ENCODE measurements around the gene FLNB. TPM values are rescaled to one million over a fixed set of nuclear protein-coding genes. Genes with fewer than 3 reads are reported as not detected.

FLNB gene
- total and polyA plus RNA-seq, 2 of the 4 experiments (the other 2 are of a cell fraction) = 78.0 to 136 TPM

- peak; percentile 91 for DNase-seq
- in situ Hi-C loops (cut with MboI; ENCODE audit: low sequenced_read_pairs) (no loop called here), dilution Hi-C loops (cut with HindIII; ENCODE audit: low sequenced_read_pairs, unreplicated experiment) (no loop called here), intact Hi-C loops (cut with micrococcal nuclease) (loop anchor here (5.0 kb wide), 1 partner anchor 60 kb away; no protein-coding TSS in a partner anchor)
- H3K9me3 ChIP-seq (ENCODE audit: control insufficient read depth, insufficient read depth, low read length) = no peaks in the 10 kb centered on the region
- peak overlapping the region; percentile 0 to 74; a peak in 3 of 4 replicates for H4K8ac ChIP-seq (ENCODE audit: low read depth in 2 of 2, low read length in 2 of 2)
- peak overlapping the region; percentile 3; the same call in 1 of the 2 replicates for H3K9ac ChIP-seq (ENCODE audit: low read depth, low read length)
- H2BK20ac ChIP-seq (ENCODE audit: low read depth, low read length) = peak overlapping the region; percentile 30; the same call in 1 of the 2 replicates
- peak overlapping the region; percentile 66; the same call in 1 of the 2 replicates for H4K5ac ChIP-seq (ENCODE audit: low read depth, low read length)
- peak overlapping the region; percentile 84; the same call in 1 of the 2 replicates for H2AK5ac ChIP-seq (ENCODE audit: low read depth, low read length)
- H3K14ac ChIP-seq (replicated peaks; ENCODE audit: low read depth, low read length) = peak overlapping the region; percentile 78
- peak overlapping the region; percentile 30 for H3K27ac ChIP-seq (ENCODE audit: insufficient read depth, low read length)
- H3K4me2 ChIP-seq (ENCODE audit: low read depth, low read length) = peak overlapping the region; percentile 53
- H2AFZ ChIP-seq (replicated peaks; ENCODE audit: low read length, poor library complexity) = peak overlapping the region; percentile 85
- H2BK5ac ChIP-seq (ENCODE audit: low read depth, low read length, poor library complexity, severe bottlenecking) = peak overlapping the region; percentile 84
- peaks cover 23% of the 10 kb centered on the region for H3K9me1 ChIP-seq (ENCODE audit: insufficient read depth, low read length)
- peaks cover 7% of the 10 kb centered on the region for H3K4me1 ChIP-seq (ENCODE audit: control insufficient read depth, insufficient read depth, low read length)
- TF ChIP-seq RFX5 (IDR thresholded peaks at IDR 0.05; ENCODE audit: low read depth, low read length) = no peak
- 0 out of 2 replicates have a peak, but pooled peaks have one; percentile 3 for TF ChIP-seq BHLHE40 (IDR thresholded peaks at IDR 0.05; ENCODE audit: low read depth, low read length)
- no peak for TF ChIP-seq SMC3 (IDR thresholded peaks at IDR 0.05; ENCODE audit: low read depth, low read length)
- TF ChIP-seq POLR2A (IDR thresholded peaks at IDR 0.05; ENCODE audit: low read depth, low read length) = no peak
- TF ChIP-seq MAZ (IDR thresholded peaks at IDR 0.05; ENCODE audit: borderline replicate concordance, low read depth, low read length) = 0 out of 2 replicates have a peak, but pooled peaks have one; percentile 13
- TF ChIP-seq USF2 (IDR thresholded peaks at IDR 0.05; ENCODE audit: low read depth, low read length) = no peak
- no peak for TF ChIP-seq CTCF (conservative IDR thresholded peaks at IDR 0.05; ENCODE audit: low read depth, low read length)
- peak; percentile 21 for TF ChIP-seq RAD21 (IDR thresholded peaks at IDR 0.05; ENCODE audit: low read length)
- H3K79me1 ChIP-seq (ENCODE audit: low read depth in 1 of 2, low read length in 2 of 2) = peaks cover 34 to 67% of the 10 kb centered on the region in 2 experiments
- peaks cover 28% of the 10 kb centered on the region for H3K36me3 ChIP-seq (ENCODE audit: control insufficient read depth, insufficient read depth, low read length)
- peak; percentile 89 for ATAC-seq (ENCODE audit: low read depth)
- peak overlapping the region; percentile 73; the same call in 1 of the 2 replicates for H3K4ac ChIP-seq (ENCODE audit: low read depth, low read length)
- H3K56ac ChIP-seq (ENCODE audit: extremely low read depth, insufficient read depth, low read length) = no peak overlapping the region
- no peaks in the 10 kb centered on the region for H3K27me3 ChIP-seq (ENCODE audit: control insufficient read depth, insufficient read depth, low read length)
- H3K18ac ChIP-seq (ENCODE audit: low read depth, low read length) = peak overlapping the region; percentile 22; the same call in 1 of the 2 replicates
- peak overlapping the region; percentile 57; the same call in 1 of the 2 replicates for H3K23ac ChIP-seq (ENCODE audit: low read depth, low read length)
- POLR2A ChIA-PET (ENCODE audit: unreplicated experiment) = no interaction called here
- CTCF ChIA-PET = no interaction called here
- no CpG with 5 or more reads among the region's 7 CpGs for WGBS, 2 experiments (ENCODE audit: extremely low coverage in 2 of 2, insufficient read length in 1 of 2)
- peak overlapping the region; percentile 57 for H2AK9ac ChIP-seq (replicated peaks; ENCODE audit: low read depth, low read length, poor library complexity)
- BruUV-seq (replicated peaks) = no TSS peak
- peaks cover 12% of the 10 kb centered on the region for H4K20me1 ChIP-seq (ENCODE audit: insufficient read depth, low read length)
- peak overlapping the region; percentile 79 for H2BK120ac ChIP-seq (ENCODE audit: low read depth, low read length)
- peak overlapping the region; percentile 17; the same call in 1 of the 3 replicates for H2BK15ac ChIP-seq (ENCODE audit: low read depth, low read length)
- no peak overlapping the region for H3K4me3 ChIP-seq (ENCODE audit: insufficient read depth, low read depth, low read length)
- no peak overlapping the region for H4K91ac ChIP-seq (ENCODE audit: insufficient read depth, low read depth, low read length)
Measured at GRCh38 chr3:58082047-58082446, 73.8 kb downstream of the FLNB start.
